Measurements from ENCODE around the gene AIP.

- TF ChIP-seq CTCF (IDR thresholded peaks at IDR 0.05; ENCODE audit: extremely low read depth in 1 of 2, insufficient read depth in 1 of 2, low read depth in 1 of 2, low read length in 2 of 2) (no peak), POLR2A (IDR thresholded peaks at IDR 0.05; ENCODE audit: low read depth, low read length) (no peak), EZH2 (IDR thresholded peaks at IDR 0.05; ENCODE audit: borderline replicate concordance, low read depth, low read length, severe bottlenecking) (no peak)
- TF ChIP-seq, protein P1, sequence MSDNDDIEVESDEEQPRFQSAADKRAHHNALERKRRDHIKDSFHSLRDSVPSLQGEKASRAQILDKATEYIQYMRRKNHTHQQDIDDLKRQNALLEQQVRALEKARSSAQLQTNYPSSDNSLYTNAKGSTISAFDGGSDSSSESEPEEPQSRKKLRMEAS (IDR thresholded peaks at IDR 0.05; ENCODE audit: insufficient read depth, insufficient read length), result no peak
Measured at GRCh38 chr11:67502328-67502979, 19.6 kb downstream of the AIP start.

Measured in endothelial cell of umbilical vein (primary cell).